PC-3 (cell line): Measurements from ENCODE around the gene RAD23B.

Experiments used
- EZH2 ChIP-seq: fragments of 300-600 bp; sonication (generic); IDR thresholded peaks from one replicate; pipeline ENCODE4 v1.6.1; 2017; ENCODE audit warnings: antibody characterized with exemption, mild to moderate bottlenecking, low read length; ENCODE audit not compliant: unreplicated experiment
- EZH2phosphoT487 ChIP-seq: fragments of 300-600 bp; sonication (generic); IDR thresholded peaks from 2 replicates; pipeline ENCODE4 v1.6.1; 2018; ENCODE audit warnings: mild to moderate bottlenecking, antibody characterized with exemption, low read length, borderline replicate concordance
- TF ChIP-seq, protein P1 (sequence below): fragments of 300-600 bp; sonication (generic); conservative IDR thresholded peaks from 2 replicates; pipeline ENCODE4 v1.5.1; 2017; ENCODE audit warnings: antibody characterized with exemption, low read depth, mild to moderate bottlenecking, low read length

DNA sequence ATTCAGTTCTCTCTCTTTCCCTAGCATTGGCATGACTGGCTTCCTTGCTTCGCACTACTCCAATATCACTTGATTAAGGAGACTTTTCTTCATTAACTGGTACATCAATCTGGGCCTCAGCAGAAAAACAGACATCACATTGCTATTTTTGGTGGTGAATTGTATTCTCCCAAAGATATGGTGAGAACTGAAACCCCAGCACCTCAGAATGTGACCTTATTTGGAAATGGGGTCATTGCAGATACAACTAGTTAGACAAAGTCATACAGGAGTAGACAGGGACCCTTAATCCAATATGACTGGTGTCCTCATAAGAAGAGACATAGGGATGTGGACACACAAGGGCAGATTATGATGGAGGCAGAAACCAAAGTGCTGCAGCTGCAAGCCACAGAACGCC, 7.5 kb upstream of the RAD23B start:
- TF ChIP-seq, protein P1, sequence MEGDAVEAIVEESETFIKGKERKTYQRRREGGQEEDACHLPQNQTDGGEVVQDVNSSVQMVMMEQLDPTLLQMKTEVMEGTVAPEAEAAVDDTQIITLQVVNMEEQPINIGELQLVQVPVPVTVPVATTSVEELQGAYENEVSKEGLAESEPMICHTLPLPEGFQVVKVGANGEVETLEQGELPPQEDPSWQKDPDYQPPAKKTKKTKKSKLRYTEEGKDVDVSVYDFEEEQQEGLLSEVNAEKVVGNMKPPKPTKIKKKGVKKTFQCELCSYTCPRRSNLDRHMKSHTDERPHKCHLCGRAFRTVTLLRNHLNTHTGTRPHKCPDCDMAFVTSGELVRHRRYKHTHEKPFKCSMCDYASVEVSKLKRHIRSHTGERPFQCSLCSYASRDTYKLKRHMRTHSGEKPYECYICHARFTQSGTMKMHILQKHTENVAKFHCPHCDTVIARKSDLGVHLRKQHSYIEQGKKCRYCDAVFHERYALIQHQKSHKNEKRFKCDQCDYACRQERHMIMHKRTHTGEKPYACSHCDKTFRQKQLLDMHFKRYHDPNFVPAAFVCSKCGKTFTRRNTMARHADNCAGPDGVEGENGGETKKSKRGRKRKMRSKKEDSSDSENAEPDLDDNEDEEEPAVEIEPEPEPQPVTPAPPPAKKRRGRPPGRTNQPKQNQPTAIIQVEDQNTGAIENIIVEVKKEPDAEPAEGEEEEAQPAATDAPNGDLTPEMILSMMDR = no peak
- TF ChIP-seq EZH2 = no peak
- TF ChIP-seq EZH2phosphoT487 = no peak
